MCF 10A (cell line): Measurements from ENCODE around the gene SLC12A9. TPM values are rescaled to one million over a fixed set of nuclear protein-coding genes. Genes with fewer than 3 reads are reported as not detected.

Source experiments
- BruUV-seq: library from RNA; stranded (reverse); fragments of 400-500 nt; replicated peaks from 2 replicates; lab custom pipeline; 2021; lab: Mats Ljungman, UMichigan
- CTCF ChIA-PET: fragments of 300-600 bp; sonication (Branson Sonifier 250); formaldehyde crosslinking; extraction: SDS; loops from one replicate; lab custom pipeline; 2021; ENCODE audit warnings: antibody characterized with exemption, inconsistent platforms; lab: Yijun Ruan, JAX
- POLR2A ChIA-PET: fragments of 300-600, 350-650 bp; sonication (Branson Sonifier 250); formaldehyde crosslinking; extraction: SDS; loops from one replicate; lab custom pipeline; 2020; ENCODE audit warnings: antibody characterized with exemption, inconsistent platforms; lab: Yijun Ruan, JAX
- DNase-seq: peaks from one replicate; pipeline ENCODE4 v3.0.0-alpha.2; 2018; ENCODE audit not compliant: unreplicated experiment
- H3K27ac Mint-ChIP-seq: one replicate; pipeline ENCODE4 v1.8.0; 2022; ENCODE audit warnings: mild to moderate bottlenecking, low read depth, mixed read lengths; ENCODE audit not compliant: unreplicated experiment
- H3K27me3 Mint-ChIP-seq: one replicate; pipeline ENCODE4 v1.8.0; 2022; ENCODE audit warnings: mixed read lengths; ENCODE audit not compliant: insufficient read depth, unreplicated experiment
- H3K36me3 Mint-ChIP-seq: one replicate; pipeline ENCODE4 v1.8.0; 2022; ENCODE audit warnings: mild to moderate bottlenecking, moderate library complexity, mixed read lengths; ENCODE audit not compliant: insufficient read depth, unreplicated experiment
- H3K4me1 Mint-ChIP-seq: one replicate; pipeline ENCODE4 v1.8.0; 2022; ENCODE audit warnings: mixed read lengths; ENCODE audit not compliant: insufficient read depth, unreplicated experiment
- H3K4me3 Mint-ChIP-seq: one replicate; pipeline ENCODE4 v1.8.0; 2022; ENCODE audit warnings: mild to moderate bottlenecking, moderate library complexity, mixed read lengths; ENCODE audit not compliant: unreplicated experiment
- H3K9me3 Mint-ChIP-seq: one replicate; pipeline ENCODE4 v1.8.0; 2022; ENCODE audit warnings: mixed read lengths; ENCODE audit not compliant: unreplicated experiment
- intact Hi-C: fragments of 100-400 bp; cut with micrococcal nuclease; formaldehyde crosslinking; loops from 2 replicates; pipeline ENCODE4 v1.14.1; 2022
- total RNA-seq: library from RNA; stranded (reverse); gene quantifications from 2 replicates; pipeline ENCODE4 v1.2.3, GENCODE V29; 2022
- TF ChIP-seq, protein P1 (sequence below): fragments of 200-600 bp; IDR thresholded peaks from one replicate; pipeline ENCODE4 v1.8.0; 2022; ENCODE audit warnings: antibody characterized with exemption, mild to moderate bottlenecking; ENCODE audit not compliant: unreplicated experiment

SLC12A9 gene
- total RNA-seq, 1 experiment from 2014 or later, result 19.2 TPM

DNA sequence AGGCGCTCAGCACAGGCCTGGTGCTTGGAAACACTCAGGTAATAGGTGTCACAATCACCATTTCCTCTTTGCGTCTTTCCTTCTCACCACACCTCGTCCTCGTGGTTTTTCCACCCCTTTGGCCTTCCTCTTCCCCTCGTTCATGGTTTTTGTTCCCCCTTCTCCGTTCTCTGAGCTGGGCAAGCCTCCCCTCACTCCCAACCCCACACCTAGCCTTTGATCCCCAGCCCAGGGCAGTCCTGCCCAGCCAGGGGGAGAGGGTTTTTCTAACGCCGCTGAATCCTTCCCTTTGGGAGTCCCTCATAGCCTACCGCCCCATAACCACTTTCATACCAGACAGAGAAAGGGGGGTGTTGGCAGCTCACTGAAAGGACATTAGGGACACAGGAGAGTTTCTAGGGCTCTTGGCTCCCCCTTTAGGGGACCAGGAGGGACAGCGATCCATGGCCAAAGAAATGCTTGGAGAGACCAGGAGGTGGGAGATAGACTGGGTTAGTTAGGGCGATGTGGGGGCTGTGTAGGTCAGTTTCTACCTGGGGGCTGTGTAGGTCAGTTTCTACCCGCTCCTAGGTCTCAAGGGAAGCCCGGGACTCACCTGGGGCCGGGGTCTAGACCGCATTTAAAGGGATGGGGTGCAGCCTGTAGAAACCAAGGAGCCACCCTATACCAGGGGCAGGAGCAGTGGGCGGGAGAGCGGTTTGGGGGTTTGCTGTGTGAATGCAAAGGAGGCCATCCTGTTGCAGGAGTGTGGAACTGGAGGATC lies 26.6 kb upstream of the SLC12A9 start:
- H3K27me3 Mint-ChIP-seq, result no peaks in the 10 kb centered on the region
- ChIA-PET CTCF (interaction anchor here (0.7 to 3.9 kb wide), 5 partner anchors 9 to 241 kb away, joined by 3 to 26 read pairs (median 3); partner anchors contain the start of gene POP7), POLR2A (interaction anchor here (0.6 to 2.9 kb wide), 12 partner anchors 19 to 1417 kb away, joined by 3 to 16 read pairs (median 5); partner anchors contain the start of genes EPO, POP7, SLC12A9 and SRRT)
- peak overlapping the region; percentile 86 for H3K27ac Mint-ChIP-seq
- peaks cover 36% of the 10 kb centered on the region for H3K36me3 Mint-ChIP-seq
- TF ChIP-seq, protein P1, sequence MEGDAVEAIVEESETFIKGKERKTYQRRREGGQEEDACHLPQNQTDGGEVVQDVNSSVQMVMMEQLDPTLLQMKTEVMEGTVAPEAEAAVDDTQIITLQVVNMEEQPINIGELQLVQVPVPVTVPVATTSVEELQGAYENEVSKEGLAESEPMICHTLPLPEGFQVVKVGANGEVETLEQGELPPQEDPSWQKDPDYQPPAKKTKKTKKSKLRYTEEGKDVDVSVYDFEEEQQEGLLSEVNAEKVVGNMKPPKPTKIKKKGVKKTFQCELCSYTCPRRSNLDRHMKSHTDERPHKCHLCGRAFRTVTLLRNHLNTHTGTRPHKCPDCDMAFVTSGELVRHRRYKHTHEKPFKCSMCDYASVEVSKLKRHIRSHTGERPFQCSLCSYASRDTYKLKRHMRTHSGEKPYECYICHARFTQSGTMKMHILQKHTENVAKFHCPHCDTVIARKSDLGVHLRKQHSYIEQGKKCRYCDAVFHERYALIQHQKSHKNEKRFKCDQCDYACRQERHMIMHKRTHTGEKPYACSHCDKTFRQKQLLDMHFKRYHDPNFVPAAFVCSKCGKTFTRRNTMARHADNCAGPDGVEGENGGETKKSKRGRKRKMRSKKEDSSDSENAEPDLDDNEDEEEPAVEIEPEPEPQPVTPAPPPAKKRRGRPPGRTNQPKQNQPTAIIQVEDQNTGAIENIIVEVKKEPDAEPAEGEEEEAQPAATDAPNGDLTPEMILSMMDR, result peak; percentile 37
- DNase-seq, result peak; percentile 67
- TSS peak; percentile 52 for BruUV-seq
- H3K9me3 Mint-ChIP-seq, result no peaks in the 10 kb centered on the region
- H3K4me3 Mint-ChIP-seq, result peak overlapping the region; percentile 96
- peaks cover 21% of the 10 kb centered on the region for H3K4me1 Mint-ChIP-seq
- intact Hi-C loops, result loop anchor here (1.0 kb wide), 2 partner anchors 27 to 121 kb away; no protein-coding TSS in a partner anchor

DNA sequence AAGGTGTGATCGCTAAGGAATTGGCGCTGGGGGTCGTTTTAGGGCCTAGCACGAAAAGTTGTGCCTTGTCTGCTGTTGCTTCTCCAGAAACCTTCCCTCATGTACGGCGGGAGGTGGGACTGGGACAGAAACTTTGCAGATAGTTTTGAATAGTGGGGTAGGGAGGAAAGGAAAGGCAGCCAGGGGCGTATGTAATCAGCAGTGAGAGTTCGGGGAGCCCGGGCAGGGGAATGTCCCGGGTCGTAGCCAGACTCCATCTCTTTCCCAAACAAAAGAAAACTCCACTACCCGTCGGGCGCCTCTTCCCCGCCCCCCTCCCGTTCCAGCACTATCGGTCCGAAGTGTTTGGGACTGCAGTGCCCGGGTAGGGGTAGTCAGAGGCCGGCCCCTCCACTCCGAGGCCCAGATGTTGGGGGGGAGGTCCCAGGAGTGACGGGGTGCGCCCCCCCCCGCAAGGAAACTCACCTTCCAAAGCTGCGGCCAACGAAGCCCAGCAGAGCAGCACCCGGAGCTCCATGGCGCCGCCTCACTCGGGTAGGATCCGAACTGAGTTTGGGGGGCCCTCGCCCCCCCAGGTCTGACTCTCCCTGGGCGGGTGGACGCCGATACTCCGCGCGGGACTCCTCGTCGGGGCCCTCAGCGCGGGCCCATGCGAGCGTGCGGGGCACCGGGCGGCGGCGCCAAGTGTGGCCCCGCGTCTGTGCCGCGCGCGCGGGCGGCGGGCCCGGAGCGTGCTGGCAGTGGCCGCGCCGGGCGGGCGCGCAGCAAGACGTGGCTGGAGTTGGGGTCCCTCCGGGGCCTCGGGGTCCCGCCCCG lies 25.8 kb upstream of the SLC12A9 start:
- CTCF ChIA-PET, result interaction anchor here (0.6 to 3.9 kb wide), 12 partner anchors 11 to 387 kb away, joined by 3 to 26 read pairs (median 4); partner anchors contain the start of genes POP7 and SLC12A9
- peak; percentile 22 for DNase-seq
- peak overlapping the region; percentile 86 for H3K27ac Mint-ChIP-seq
- no peaks in the 10 kb centered on the region for H3K27me3 Mint-ChIP-seq
- H3K9me3 Mint-ChIP-seq, result no peaks in the 10 kb centered on the region
- H3K4me1 Mint-ChIP-seq, result peaks cover 21% of the 10 kb centered on the region
- BruUV-seq, result no TSS peak
- TF ChIP-seq, protein P1, result no peak
- peak overlapping the region; percentile 96 for H3K4me3 Mint-ChIP-seq
- intact Hi-C loops, result loop anchor here (1.0 kb wide), 3 partner anchors 26 to 121 kb away; partner anchors contain the start of gene SLC12A9
- H3K36me3 Mint-ChIP-seq, result peaks cover 28% of the 10 kb centered on the region
- POLR2A ChIA-PET, result interaction anchor here (0.6 to 2.9 kb wide), 18 partner anchors 9 to 1174 kb away, joined by 3 to 23 read pairs (median 5); partner anchors contain the start of genes EPO, FBXO24, POP7 and SLC12A9

DNA sequence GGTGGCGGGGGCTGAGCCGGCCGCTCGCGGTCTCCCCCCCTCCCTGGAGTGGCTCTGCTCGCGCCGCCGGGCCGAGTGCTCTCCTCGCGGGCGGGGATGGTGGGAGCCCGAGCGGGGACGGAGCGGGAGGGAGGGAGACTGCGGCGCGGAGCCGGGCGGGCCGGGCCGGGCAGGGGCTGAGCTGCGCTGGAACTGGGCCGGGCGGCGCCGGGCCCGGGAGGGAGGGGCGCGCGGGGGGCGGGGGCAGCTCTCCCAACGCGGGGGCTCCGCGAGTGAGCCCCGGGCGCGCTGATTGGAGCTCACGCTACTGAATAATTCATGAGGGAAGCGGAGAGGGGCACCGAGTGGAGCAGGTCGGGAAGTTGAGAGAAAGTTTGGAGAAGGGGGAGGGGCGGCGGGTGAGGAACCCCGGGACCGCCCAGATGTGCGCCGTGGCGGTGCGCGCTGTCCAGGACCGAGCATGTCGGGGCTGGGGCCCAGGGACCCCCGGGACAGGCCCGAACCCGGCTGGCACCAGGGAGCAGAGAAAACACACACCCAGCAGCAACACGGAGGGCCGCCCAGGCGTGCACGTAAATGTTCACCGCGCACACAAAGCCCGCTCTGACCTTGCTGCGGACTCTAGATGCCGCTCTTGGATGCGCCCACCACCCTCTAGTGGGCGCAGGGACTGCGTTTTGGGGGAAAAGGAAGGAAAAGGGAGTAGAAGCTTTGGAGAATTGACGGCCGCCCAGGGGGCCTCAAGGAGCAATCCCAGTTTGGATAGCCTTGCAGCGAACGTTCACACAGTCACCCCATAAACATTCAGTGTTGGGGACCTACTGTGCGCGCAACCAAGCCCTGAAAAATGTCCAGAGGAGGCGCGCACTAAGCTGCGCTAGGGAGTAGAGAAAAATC lies 24.9 kb upstream of the SLC12A9 start, which contains the start of gene EPHB4:
Gene EPHB4 (minus strand): TSS at position 194 of the 897 bp plus-strand sequence. CDS start 493 bp downstream, outside the sequence.
- ChIA-PET CTCF (interaction anchor here (0.6 to 3.9 kb wide), 13 partner anchors 10 to 388 kb away, joined by 3 to 26 read pairs (median 3); partner anchors contain the start of genes FBXO24, POP7 and SLC12A9), POLR2A (interaction anchor here (0.6 to 2.9 kb wide), 18 partner anchors 8 to 242 kb away, joined by 3 to 23 read pairs (median 5); partner anchors contain the start of genes FBXO24, POP7, SLC12A9 and SRRT)
- peaks cover 19% of the 10 kb centered on the region for H3K36me3 Mint-ChIP-seq
- TF ChIP-seq, protein P1, result peak; percentile 20
- intact Hi-C loops, result loop anchor here (1.0 kb wide), 1 partner anchor 25 kb away; the partner anchor contains the start of gene SLC12A9
- H3K9me3 Mint-ChIP-seq, result no peaks in the 10 kb centered on the region
- H3K27me3 Mint-ChIP-seq, result no peaks in the 10 kb centered on the region
- peak within 1 kb of the TSS; percentile 86 for H3K27ac Mint-ChIP-seq
- DNase-seq, result peak; percentile 80
- peak within 1 kb of the TSS; percentile 96 for H3K4me3 Mint-ChIP-seq
- BruUV-seq, result no TSS peak
- peaks cover 21% of the 10 kb centered on the region for H3K4me1 Mint-ChIP-seq
